ENCODE measurements around the gene TRAFD1.

GRCh38 chr12:112133418-112133817 lies 8.1 kb downstream of the TRAFD1 start:
- no peak for TF ChIP-seq POLR2AphosphoS5 (IDR thresholded peaks at IDR 0.05; ENCODE audit: borderline replicate concordance, low read depth, low read length)
- no peak for TF ChIP-seq EZH2 (IDR thresholded peaks at IDR 0.05)
